ENCODE results near the gene RASD2.

RASD2 gene

GRCh38 chr22:35555483-35555890 lies 14.9 kb downstream of the RASD2 start:
- DNase-seq (ENCODE audit: low read depth), result no peak

GRCh38 chr22:35555946-35556547 lies 15.4 kb downstream of the RASD2 start:
- no peak overlapping the region for H3K4me3 ChIP-seq (ENCODE audit: low read depth, low read length)
- no peak for DNase-seq (ENCODE audit: low read depth)

More at GRCh38 chr22:35555483-35555890, 14.9 kb downstream of the RASD2 start:
- no peak overlapping the region for H3K4me3 ChIP-seq (ENCODE audit: low read depth, low read length)

- no peak overlapping the region for H3K4me3 ChIP-seq (ENCODE audit: low read depth, low read length)
- no peak for DNase-seq (ENCODE audit: low read depth)
Observed at GRCh38 chr22:35556666-35557065, 16.0 kb downstream of the RASD2 start.

GRCh38 chr22:35558031-35558430 lies 17.4 kb downstream of the RASD2 start:
- H3K4me3 ChIP-seq (ENCODE audit: low read depth, low read length), result no peak overlapping the region
- DNase-seq (ENCODE audit: low read depth), result no peak

- DNase-seq (ENCODE audit: low read depth), result no peak
- no peak overlapping the region for H3K4me3 ChIP-seq (ENCODE audit: low read depth, low read length)
Observed at GRCh38 chr22:35558719-35559118, 18.1 kb downstream of the RASD2 start.

GRCh38 chr22:35559354-35560005 lies 18.8 kb downstream of the RASD2 start:
- no peak overlapping the region for H3K4me3 ChIP-seq (ENCODE audit: low read depth, low read length)
- no peak for DNase-seq (ENCODE audit: low read depth)

GRCh38 chr22:35560366-35560765 lies 19.7 kb downstream of the RASD2 start:
- DNase-seq (ENCODE audit: low read depth), result no peak
- H3K4me3 ChIP-seq (ENCODE audit: low read depth, low read length), result no peak overlapping the region

- H3K4me3 ChIP-seq (ENCODE audit: low read depth, low read length), result no peak overlapping the region
- DNase-seq (ENCODE audit: low read depth), result no peak
Observed at GRCh38 chr22:35560824-35561223, 20.2 kb downstream of the RASD2 start.

GRCh38 chr22:35561796-35562526 lies 21.3 kb downstream of the RASD2 start:
- H3K4me3 ChIP-seq (ENCODE audit: low read depth, low read length), result no peak overlapping the region
- peak; percentile 43 for DNase-seq (ENCODE audit: low read depth)

GRCh38 chr22:35563211-35563610 lies 22.6 kb downstream of the RASD2 start:
- DNase-seq (ENCODE audit: low read depth), result no peak
- H3K4me3 ChIP-seq (ENCODE audit: low read depth, low read length), result no peak overlapping the region

- H3K4me3 ChIP-seq (ENCODE audit: low read depth, low read length), result no peak overlapping the region
- peak; percentile 71 for DNase-seq (ENCODE audit: low read depth)
Observed at GRCh38 chr22:35564975-35565867, 24.6 kb downstream of the RASD2 start.

GRCh38 chr22:35567351-35568141 lies 26.9 kb downstream of the RASD2 start:
- no peak for DNase-seq (ENCODE audit: low read depth)
- no peak overlapping the region for H3K4me3 ChIP-seq (ENCODE audit: low read depth, low read length)

GRCh38 chr22:35568751-35569739 lies 28.4 kb downstream of the RASD2 start:
- no peak for DNase-seq (ENCODE audit: low read depth)

GRCh38 chr22:35569916-35570315 lies 29.3 kb downstream of the RASD2 start:
- no peak overlapping the region for H3K4me3 ChIP-seq (ENCODE audit: low read depth, low read length)
- no peak for DNase-seq (ENCODE audit: low read depth)

More at GRCh38 chr22:35568751-35569739, 28.4 kb downstream of the RASD2 start:
- no peak overlapping the region for H3K4me3 ChIP-seq (ENCODE audit: low read depth, low read length)

GRCh38 chr22:35570686-35571194 lies 30.1 kb downstream of the RASD2 start:
- DNase-seq (ENCODE audit: low read depth), result no peak
- H3K4me3 ChIP-seq (ENCODE audit: low read depth, low read length), result no peak overlapping the region

- H3K4me3 ChIP-seq (ENCODE audit: low read depth, low read length), result no peak overlapping the region
- DNase-seq (ENCODE audit: low read depth), result no peak
Observed at GRCh38 chr22:35572556-35572955, 31.9 kb downstream of the RASD2 start.

GRCh38 chr22:35575116-35575748 lies 34.6 kb downstream of the RASD2 start:
- no peak for DNase-seq (ENCODE audit: low read depth)
- no peak overlapping the region for H3K4me3 ChIP-seq (ENCODE audit: low read depth, low read length)
